ENCODE measurements around the gene GALNT10. TPM values are rescaled to one million over a fixed set of nuclear protein-coding genes. Genes with fewer than 3 reads are reported as not detected.
A peak's percentile ranks its signal among the peaks of the same experiment; 100 is the strongest.

The GALNT10 gene
- total and polyA plus RNA-seq, 2 of the 4 experiments (the other 2 are of a cell fraction) = 46.2 to 67.0 TPM

- H4K8ac ChIP-seq (ENCODE audit: low read depth in 2 of 2, low read length in 2 of 2) = peak overlapping the region in 1 of 2 experiments; percentile 32; a peak in 1 of 4 replicates
- no peak overlapping the region for H4K5ac ChIP-seq (ENCODE audit: low read depth, low read length)
- POLR2A ChIA-PET (ENCODE audit: unreplicated experiment) = no interaction called here
- no peak overlapping the region for H2BK5ac ChIP-seq (ENCODE audit: low read depth, low read length, poor library complexity, severe bottlenecking)
- no TSS peak for BruUV-seq (replicated peaks)
- no peak overlapping the region for H3K27ac ChIP-seq (ENCODE audit: insufficient read depth, low read length)
- intact Hi-C loops (cut with micrococcal nuclease) = no loop called here
- DNase-seq (no peak), ATAC-seq (ENCODE audit: low read depth) (no peak)
- no peaks in the 10 kb centered on the region for H3K27me3 ChIP-seq (ENCODE audit: control insufficient read depth, insufficient read depth, low read length)
- no peak for TF ChIP-seq USF2 (IDR thresholded peaks at IDR 0.05; ENCODE audit: low read depth, low read length)
- no peak for TF ChIP-seq CTCF (conservative IDR thresholded peaks at IDR 0.05; ENCODE audit: low read depth, low read length)
- no peak for TF ChIP-seq NFE2L2 (IDR thresholded peaks at IDR 0.05; ENCODE audit: low read depth, low read length)
- no peak for TF ChIP-seq RAD21 (IDR thresholded peaks at IDR 0.05; ENCODE audit: low read length)
- dilution Hi-C loops (cut with HindIII; ENCODE audit: low sequenced_read_pairs, unreplicated experiment) = no loop called here
- H3K4me2 ChIP-seq (ENCODE audit: low read depth, low read length) = no peak overlapping the region
- H3K4me1 ChIP-seq (ENCODE audit: control insufficient read depth, insufficient read depth, low read length) = peaks cover 9% of the 10 kb centered on the region
- H3K4ac ChIP-seq (ENCODE audit: low read depth, low read length) = peak overlapping the region; percentile 58; the same call in 1 of the 2 replicates
- peaks cover 26 to 59% of the 10 kb centered on the region in 2 experiments for H3K79me1 ChIP-seq (ENCODE audit: low read depth in 1 of 2, low read length in 2 of 2)
- H2AK5ac ChIP-seq (ENCODE audit: low read depth, low read length) = peak overlapping the region; percentile 43; the same call in 1 of the 2 replicates
- peaks cover 32% of the 10 kb centered on the region for H4K20me1 ChIP-seq (ENCODE audit: insufficient read depth, low read length)
- H2AFZ ChIP-seq (replicated peaks; ENCODE audit: low read length, poor library complexity) = no peak overlapping the region
- 79% methylated on average over 2 of the region's 3 CpGs; no CpG with 5 or more reads in 1 of the 2 experiments for WGBS, 2 experiments (ENCODE audit: extremely low coverage in 2 of 2, insufficient read length in 1 of 2)
- H2AK9ac ChIP-seq (replicated peaks; ENCODE audit: low read depth, low read length, poor library complexity) = no peak overlapping the region
- CTCF ChIA-PET = interaction anchor here (0.5 to 1.6 kb wide), 2 partner anchors 9 to 47 kb away, joined by 3 read pairs; no protein-coding TSS in a partner anchor
- peak overlapping the region; percentile 80 for H2BK120ac ChIP-seq (ENCODE audit: low read depth, low read length)
- in situ Hi-C loops (cut with MboI; ENCODE audit: low sequenced_read_pairs) = no loop called here
- no peak overlapping the region for H3K9ac ChIP-seq (ENCODE audit: low read depth, low read length)
- H3K9me1 ChIP-seq (ENCODE audit: insufficient read depth, low read length) = peaks cover 17% of the 10 kb centered on the region
- H3K18ac ChIP-seq (ENCODE audit: low read depth, low read length) = no peak overlapping the region
- no peak overlapping the region for H3K23ac ChIP-seq (ENCODE audit: low read depth, low read length)
- no peak overlapping the region for H3K56ac ChIP-seq (ENCODE audit: extremely low read depth, insufficient read depth, low read length)
- no peaks in the 10 kb centered on the region for H3K36me3 ChIP-seq (ENCODE audit: control insufficient read depth, insufficient read depth, low read length)
- H2BK20ac ChIP-seq (ENCODE audit: low read depth, low read length) = peak overlapping the region; percentile 83
- no peak overlapping the region for H3K4me3 ChIP-seq (ENCODE audit: insufficient read depth, low read depth, low read length)
- H3K9me3 ChIP-seq (ENCODE audit: control insufficient read depth, insufficient read depth, low read length) = no peaks in the 10 kb centered on the region
- no peak overlapping the region for H4K91ac ChIP-seq (ENCODE audit: insufficient read depth, low read depth, low read length)
- no peak overlapping the region for H2BK15ac ChIP-seq (ENCODE audit: low read depth, low read length)
- 0 out of 2 replicates have a peak overlapping the region, but pooled peaks have one; percentile 68 for H3K14ac ChIP-seq (replicated peaks; ENCODE audit: low read depth, low read length)
These were observed 53.9 kb downstream of the GALNT10 start for GRCh38 chr5:154244476-154244875.

All from IMR-90 (cell line).